ENCODE results near the gene SIRPA.

DNA sequence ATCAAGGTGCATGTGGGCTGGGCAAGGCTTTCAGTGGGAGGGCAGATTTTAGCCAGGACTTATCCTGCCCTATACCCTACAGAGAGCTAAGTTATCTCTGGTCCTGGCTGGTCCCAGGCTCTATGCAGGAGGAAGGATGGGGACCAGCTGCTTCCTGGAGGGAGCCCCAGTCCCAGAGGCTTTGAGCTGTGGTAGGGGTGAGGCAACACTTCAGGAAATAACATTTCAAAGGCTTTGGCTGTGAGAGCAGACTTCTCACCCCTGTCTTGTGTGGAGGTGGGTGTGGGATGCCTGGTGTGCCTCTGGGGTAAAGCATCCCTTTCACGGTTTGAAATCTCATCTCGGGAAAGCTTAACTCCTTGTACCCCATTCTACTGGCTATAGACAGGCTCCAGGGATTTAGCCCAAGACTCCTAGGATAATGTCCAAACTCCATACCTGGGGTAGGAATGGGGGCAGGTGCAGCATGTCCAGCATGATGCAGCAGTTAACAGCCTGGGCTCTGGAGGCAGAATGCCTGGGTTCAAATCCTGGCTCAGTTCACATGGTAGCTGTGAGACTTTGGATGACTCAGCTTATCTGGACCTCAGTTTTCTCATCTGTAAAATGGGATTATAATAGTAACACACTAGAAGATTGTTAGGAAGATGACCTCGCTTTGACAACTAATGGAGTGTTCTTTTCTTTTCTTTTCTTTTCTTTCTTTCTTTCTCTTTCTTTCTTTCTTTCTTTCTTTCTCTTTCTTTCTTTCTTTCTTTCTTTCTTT is 27.5 kb upstream of the SIRPA start:
- TF ChIP-seq, protein P1, sequence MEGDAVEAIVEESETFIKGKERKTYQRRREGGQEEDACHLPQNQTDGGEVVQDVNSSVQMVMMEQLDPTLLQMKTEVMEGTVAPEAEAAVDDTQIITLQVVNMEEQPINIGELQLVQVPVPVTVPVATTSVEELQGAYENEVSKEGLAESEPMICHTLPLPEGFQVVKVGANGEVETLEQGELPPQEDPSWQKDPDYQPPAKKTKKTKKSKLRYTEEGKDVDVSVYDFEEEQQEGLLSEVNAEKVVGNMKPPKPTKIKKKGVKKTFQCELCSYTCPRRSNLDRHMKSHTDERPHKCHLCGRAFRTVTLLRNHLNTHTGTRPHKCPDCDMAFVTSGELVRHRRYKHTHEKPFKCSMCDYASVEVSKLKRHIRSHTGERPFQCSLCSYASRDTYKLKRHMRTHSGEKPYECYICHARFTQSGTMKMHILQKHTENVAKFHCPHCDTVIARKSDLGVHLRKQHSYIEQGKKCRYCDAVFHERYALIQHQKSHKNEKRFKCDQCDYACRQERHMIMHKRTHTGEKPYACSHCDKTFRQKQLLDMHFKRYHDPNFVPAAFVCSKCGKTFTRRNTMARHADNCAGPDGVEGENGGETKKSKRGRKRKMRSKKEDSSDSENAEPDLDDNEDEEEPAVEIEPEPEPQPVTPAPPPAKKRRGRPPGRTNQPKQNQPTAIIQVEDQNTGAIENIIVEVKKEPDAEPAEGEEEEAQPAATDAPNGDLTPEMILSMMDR (conservative IDR thresholded peaks at IDR 0.05; ENCODE audit: low read depth, low read length) = no peak
- no peak for TF ChIP-seq EZH2 (IDR thresholded peaks at IDR 0.05; ENCODE audit: low read length, unreplicated experiment)

All from PC-3 (cell line).